ENCODE data around the gene RPL7L1. TPM values are rescaled to one million over a fixed set of nuclear protein-coding genes. Genes with fewer than 3 reads are reported as not detected.

RPL7L1 gene
- total RNA-seq, 1 donor from 2014 or later, result 64.9 TPM

DNA sequence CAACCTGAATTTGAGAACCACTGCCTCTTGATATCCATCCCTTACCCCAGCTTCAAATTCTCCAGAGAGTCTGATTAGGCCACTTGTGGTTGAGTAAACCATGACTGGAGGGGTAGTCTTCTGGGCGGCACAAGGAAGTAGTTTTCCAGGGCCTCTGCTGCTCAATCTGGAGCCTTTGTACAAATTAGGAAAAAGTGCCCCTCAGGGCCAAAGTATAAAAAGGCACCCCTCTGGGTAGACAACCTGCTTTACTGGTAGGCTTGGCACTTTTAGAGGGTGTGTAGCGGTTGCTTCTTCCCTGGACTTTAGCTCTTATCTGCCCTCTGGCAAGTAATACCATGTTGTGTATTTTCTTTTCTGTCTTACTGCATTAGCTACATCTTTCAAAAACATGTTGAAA lies 32.9 kb upstream of the RPL7L1 start:
- ATAC-seq, result no peak

DNA sequence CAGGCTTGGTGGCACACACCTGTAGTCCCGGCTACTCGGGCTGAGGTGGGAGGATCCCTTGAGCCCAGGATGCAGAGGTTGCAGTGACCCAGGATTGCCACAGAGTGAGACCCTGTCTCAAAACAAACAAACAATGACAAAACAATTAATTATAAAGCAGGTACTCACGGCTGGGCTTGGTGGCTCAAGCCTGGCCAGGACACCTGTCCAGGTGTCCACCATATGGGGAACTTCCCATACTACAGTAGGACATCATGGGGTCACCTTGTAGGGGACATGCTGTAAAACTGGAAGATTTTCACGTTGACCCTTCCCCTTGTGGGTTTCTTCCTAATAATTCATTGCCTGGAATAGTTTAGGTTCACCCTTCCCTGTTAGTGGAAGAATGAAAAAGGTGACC lies 30.7 kb upstream of the RPL7L1 start:
- H3K4me1 ChIP-seq, result no peaks in the 10 kb centered on the region
- no peak for ATAC-seq
- intact Hi-C loops (cut with DNase I), result no loop called here
- peaks cover 23% of the 10 kb centered on the region for H3K36me3 ChIP-seq
- TF ChIP-seq, protein P1, sequence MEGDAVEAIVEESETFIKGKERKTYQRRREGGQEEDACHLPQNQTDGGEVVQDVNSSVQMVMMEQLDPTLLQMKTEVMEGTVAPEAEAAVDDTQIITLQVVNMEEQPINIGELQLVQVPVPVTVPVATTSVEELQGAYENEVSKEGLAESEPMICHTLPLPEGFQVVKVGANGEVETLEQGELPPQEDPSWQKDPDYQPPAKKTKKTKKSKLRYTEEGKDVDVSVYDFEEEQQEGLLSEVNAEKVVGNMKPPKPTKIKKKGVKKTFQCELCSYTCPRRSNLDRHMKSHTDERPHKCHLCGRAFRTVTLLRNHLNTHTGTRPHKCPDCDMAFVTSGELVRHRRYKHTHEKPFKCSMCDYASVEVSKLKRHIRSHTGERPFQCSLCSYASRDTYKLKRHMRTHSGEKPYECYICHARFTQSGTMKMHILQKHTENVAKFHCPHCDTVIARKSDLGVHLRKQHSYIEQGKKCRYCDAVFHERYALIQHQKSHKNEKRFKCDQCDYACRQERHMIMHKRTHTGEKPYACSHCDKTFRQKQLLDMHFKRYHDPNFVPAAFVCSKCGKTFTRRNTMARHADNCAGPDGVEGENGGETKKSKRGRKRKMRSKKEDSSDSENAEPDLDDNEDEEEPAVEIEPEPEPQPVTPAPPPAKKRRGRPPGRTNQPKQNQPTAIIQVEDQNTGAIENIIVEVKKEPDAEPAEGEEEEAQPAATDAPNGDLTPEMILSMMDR (IDR thresholded peaks at IDR 0.05), result no peak
- no peaks in the 10 kb centered on the region for H3K27me3 ChIP-seq
- no peak overlapping the region for H3K4me3 ChIP-seq
- no peaks in the 10 kb centered on the region for H3K9me3 ChIP-seq
- no peak for DNase-seq
- no peak overlapping the region for H3K27ac ChIP-seq

More for the DNA sequence above, 32.9 kb upstream of the RPL7L1 start:
- no peaks in the 10 kb centered on the region for H3K4me1 ChIP-seq
- TF ChIP-seq, protein P1 (IDR thresholded peaks at IDR 0.05), result no peak
- H3K9me3 ChIP-seq, result no peaks in the 10 kb centered on the region
- intact Hi-C loops (cut with DNase I), result no loop called here
- peaks cover 1% of the 10 kb centered on the region for H3K36me3 ChIP-seq
- H3K27me3 ChIP-seq, result no peaks in the 10 kb centered on the region
- H3K27ac ChIP-seq, result no peak overlapping the region
- H3K4me3 ChIP-seq, result no peak overlapping the region
- no peak for DNase-seq

DNA sequence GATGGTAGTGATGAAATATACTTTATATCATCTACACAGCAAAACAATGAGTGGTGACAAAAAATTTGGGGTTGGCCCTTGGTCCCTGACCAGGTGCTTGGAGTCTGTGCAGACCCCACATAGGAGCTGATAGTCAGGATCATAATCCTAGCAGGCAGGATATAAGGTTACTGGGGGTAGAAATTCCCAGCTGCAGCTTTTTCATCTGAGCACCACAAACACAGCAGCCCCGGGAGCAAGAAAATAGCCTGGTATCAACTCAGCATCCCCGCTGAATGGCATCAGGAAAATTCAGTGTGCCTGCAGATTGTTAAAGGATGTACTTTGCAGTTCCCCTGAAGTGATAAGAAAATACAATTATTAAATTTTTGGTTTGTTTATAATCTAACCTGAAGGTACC lies 27.8 kb upstream of the RPL7L1 start:
- Histone ChIP-seq H3K36me3 (peaks cover 52% of the 10 kb centered on the region), H3K4me3 (no peak overlapping the region), H3K27me3 (no peaks in the 10 kb centered on the region), H3K27ac (no peak overlapping the region), H3K4me1 (no peaks in the 10 kb centered on the region), H3K9me3 (no peaks in the 10 kb centered on the region)
- intact Hi-C loops (cut with DNase I), result no loop called here
- no peak for ATAC-seq
- TF ChIP-seq, protein P1 (IDR thresholded peaks at IDR 0.05), result no peak
- no peak for DNase-seq

DNA sequence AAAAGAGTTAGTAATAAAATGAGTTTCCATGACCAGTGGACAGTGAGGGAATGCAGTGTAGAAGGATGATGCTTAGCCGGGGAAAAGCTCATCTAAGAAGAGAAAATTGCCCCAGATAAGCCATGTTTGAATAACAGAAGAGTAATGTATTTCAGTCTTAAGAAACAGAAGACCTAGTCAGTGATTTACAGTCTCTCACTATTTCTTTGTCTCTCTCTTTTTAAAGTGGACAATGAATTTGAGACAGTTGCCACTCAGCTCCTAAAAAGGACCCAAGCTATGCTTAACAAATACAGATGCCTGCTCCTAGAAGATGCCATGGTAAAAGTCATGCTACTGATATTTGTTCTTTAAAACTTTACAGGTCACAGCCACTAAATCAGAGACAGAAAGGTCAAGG lies 19.4 kb upstream of the RPL7L1 start:
- TF ChIP-seq, protein P1 (IDR thresholded peaks at IDR 0.05), result no peak
- H3K27me3 ChIP-seq, result no peaks in the 10 kb centered on the region
- intact Hi-C loops (cut with DNase I), result no loop called here
- H3K9me3 ChIP-seq, result no peaks in the 10 kb centered on the region
- no peak for ATAC-seq
- H3K4me3 ChIP-seq, result no peak overlapping the region
- DNase-seq, result no peak
- no peak overlapping the region for H3K27ac ChIP-seq
- peaks cover 100% of the 10 kb centered on the region for H3K36me3 ChIP-seq
- H3K4me1 ChIP-seq, result no peaks in the 10 kb centered on the region

DNA sequence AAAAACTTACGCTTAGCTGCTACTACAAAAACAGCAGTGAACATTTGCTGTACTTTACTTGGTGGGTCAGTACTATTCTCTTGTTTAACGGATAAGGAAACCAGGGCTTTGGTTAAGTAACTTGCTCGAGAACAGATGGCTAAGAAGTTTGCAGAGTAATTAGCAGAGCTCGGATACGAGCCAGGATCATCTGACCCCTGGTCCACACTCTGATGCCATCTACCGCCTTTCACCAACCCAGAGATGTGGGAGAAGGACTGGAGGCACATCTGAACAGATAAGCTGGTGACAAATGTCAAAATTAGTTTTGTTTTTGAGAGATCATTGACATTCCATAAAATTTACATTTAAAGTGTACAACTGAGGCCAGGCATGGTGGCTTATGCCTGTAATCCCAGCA lies 18.9 kb upstream of the RPL7L1 start:
- no peak overlapping the region for H3K4me3 ChIP-seq
- intact Hi-C loops (cut with DNase I), result no loop called here
- DNase-seq (no peak), ATAC-seq (no peak)
- TF ChIP-seq, protein P1 (IDR thresholded peaks at IDR 0.05), result no peak
- H3K9me3 ChIP-seq, result no peaks in the 10 kb centered on the region
- peaks cover 100% of the 10 kb centered on the region for H3K36me3 ChIP-seq
- H3K4me1 ChIP-seq, result no peaks in the 10 kb centered on the region
- H3K27ac ChIP-seq, result no peak overlapping the region
- no peaks in the 10 kb centered on the region for H3K27me3 ChIP-seq

DNA sequence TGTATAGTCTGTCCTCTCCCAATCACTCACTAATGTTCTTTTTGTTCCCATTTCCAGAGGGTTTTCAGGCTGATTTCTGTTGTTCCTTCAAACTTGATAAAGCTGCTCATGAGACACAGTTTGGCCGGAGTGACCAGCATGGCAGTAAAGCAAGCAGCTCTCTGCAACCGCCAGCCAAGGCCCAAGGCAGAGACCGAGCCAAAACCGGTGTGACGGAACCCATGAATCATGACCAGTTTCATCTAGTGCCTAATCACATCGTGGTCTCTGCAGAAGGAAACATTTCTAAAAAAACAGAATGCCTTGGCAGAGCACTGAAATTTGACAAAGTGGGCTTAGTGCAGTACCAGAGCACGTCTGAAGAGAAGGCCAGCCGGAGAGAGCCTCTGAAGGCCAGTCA lies 14.8 kb upstream of the RPL7L1 start:
- H3K27me3 ChIP-seq, result no peaks in the 10 kb centered on the region
- ATAC-seq (no peak), DNase-seq (no peak)
- no peaks in the 10 kb centered on the region for H3K4me1 ChIP-seq
- H3K27ac ChIP-seq, result no peak overlapping the region
- no peaks in the 10 kb centered on the region for H3K9me3 ChIP-seq
- TF ChIP-seq, protein P1 (IDR thresholded peaks at IDR 0.05), result no peak
- intact Hi-C loops (cut with DNase I), result no loop called here
- no peak overlapping the region for H3K4me3 ChIP-seq
- peaks cover 95% of the 10 kb centered on the region for H3K36me3 ChIP-seq

Measured in upper lobe of right lung (tissue), 1 donor.